H9 (cell line): ENCODE measurements around the gene CCDC92. TPM values are rescaled to one million over a fixed set of nuclear protein-coding genes. Genes with fewer than 3 reads are reported as not detected.

ENCODE experiments used
- DNase-seq: peaks from one replicate; pipeline ENCODE4 v3.0.0-alpha.2; 2017
- H2AFZ ChIP-seq: one replicate; pipeline ENCODE4 v1.6.1; 2013; ENCODE audit warnings: mild to moderate bottlenecking, low read length, control low read depth, moderate library complexity
- H2AK5ac ChIP-seq: 2 replicates; pipeline ENCODE4 v1.6.1; 2013; ENCODE audit warnings: low read length, control low read depth, mixed read lengths; ENCODE audit not compliant: insufficient read length
- H2BK120ac ChIP-seq: one replicate; pipeline ENCODE4 v1.6.1; 2013; ENCODE audit warnings: low read depth, mild to moderate bottlenecking, low read length, control low read depth, inconsistent platforms; ENCODE audit not compliant: poor library complexity, severe bottlenecking
- H2BK12ac ChIP-seq: 2 replicates; pipeline ENCODE4 v1.6.1; 2013; ENCODE audit warnings: low read length, control low read depth, mixed read lengths, low read depth; ENCODE audit not compliant: insufficient read length
- H2BK15ac ChIP-seq: 2 replicates; pipeline ENCODE4 v1.6.1; 2013; ENCODE audit warnings: low read depth, low read length, control low read depth
- H2BK20ac ChIP-seq: one replicate; pipeline ENCODE4 v1.6.1; 2013; ENCODE audit warnings: low read depth, mild to moderate bottlenecking, low read length, control low read depth, inconsistent platforms; ENCODE audit not compliant: poor library complexity, severe bottlenecking
- H2BK5ac ChIP-seq: 2 replicates; pipeline ENCODE4 v1.6.1; 2013; ENCODE audit warnings: low read length, control low read depth, mixed read lengths; ENCODE audit not compliant: insufficient read length
- H3K14ac ChIP-seq: 2 replicates; pipeline ENCODE4 v1.6.1; 2013; ENCODE audit warnings: low read length, control low read depth; ENCODE audit not compliant: insufficient read depth
- H3K18ac ChIP-seq: 2 replicates; pipeline ENCODE4 v1.6.1; 2013; ENCODE audit warnings: low read depth, mild to moderate bottlenecking, mixed read lengths, low read length, control low read depth; ENCODE audit not compliant: insufficient read length
- H3K23ac ChIP-seq: 2 replicates; pipeline ENCODE4 v1.6.1; 2013; ENCODE audit warnings: low read length, control low read depth, mixed read lengths, low read depth; ENCODE audit not compliant: insufficient read length
- H3K23me2 ChIP-seq: 2 replicates; pipeline ENCODE4 v1.6.1; 2013; ENCODE audit warnings: low read depth, mild to moderate bottlenecking, mixed read lengths, low read length, control low read depth; ENCODE audit not compliant: insufficient read length, poor library complexity, severe bottlenecking
- H3K27ac ChIP-seq: 2 replicates; pipeline ENCODE4 v1.5.1; 2013; ENCODE audit warnings: low read length, control low read depth, mixed read lengths, low read depth; ENCODE audit not compliant: insufficient read length
- H3K27me3 ChIP-seq: 2 replicates; pipeline ENCODE4 v1.6.1; 2013; ENCODE audit warnings: low read length, control low read depth, inconsistent platforms; ENCODE audit not compliant: insufficient read depth
- H3K4ac ChIP-seq: 2 replicates; pipeline ENCODE4 v1.6.1; 2013; ENCODE audit warnings: low read depth, mild to moderate bottlenecking, control low read depth, inconsistent platforms, low read length, moderate library complexity
- H3K4me1 ChIP-seq: 2 replicates; pipeline ENCODE4 v1.6.1; 2013; ENCODE audit warnings: low read length, control low read depth, inconsistent platforms; ENCODE audit not compliant: insufficient read depth
- H3K4me2 ChIP-seq: 2 replicates; pipeline ENCODE4 v1.6.1; 2013; ENCODE audit warnings: low read length, control low read depth, mixed read lengths; ENCODE audit not compliant: insufficient read length, insufficient read depth
- H3K56ac ChIP-seq: 2 replicates; pipeline ENCODE4 v1.6.1; 2013; ENCODE audit warnings: low read depth, mild to moderate bottlenecking, mixed read lengths, low read length, control low read depth; ENCODE audit not compliant: insufficient read length
- H3K79me1 ChIP-seq: 2 replicates; pipeline ENCODE4 v1.6.1; 2013; ENCODE audit warnings: low read depth, mild to moderate bottlenecking, moderate library complexity, low read length, control low read depth, inconsistent platforms; ENCODE audit not compliant: insufficient read depth, poor library complexity, severe bottlenecking
- H3K79me2 ChIP-seq: 2 replicates; pipeline ENCODE4 v1.6.1; 2013; ENCODE audit warnings: low read length, control low read depth, inconsistent platforms; ENCODE audit not compliant: insufficient read depth
- H3K9ac ChIP-seq: 2 replicates; pipeline ENCODE4 v1.6.1; 2013; ENCODE audit warnings: low read length, control low read depth, mixed read lengths; ENCODE audit not compliant: insufficient read length; ENCODE audit errors: extremely low read depth
- H3K9me3 ChIP-seq: one replicate; pipeline ENCODE4 v1.6.1; 2013; ENCODE audit warnings: low read depth, low read length, inconsistent platforms; ENCODE audit not compliant: control insufficient read depth
- H3T11ph ChIP-seq: one replicate; pipeline ENCODE4 v1.6.1; 2013; ENCODE audit warnings: mild to moderate bottlenecking, low read length, control low read depth, inconsistent platforms
- H4K20me1 ChIP-seq: one replicate; pipeline ENCODE4 v1.6.1; 2013; ENCODE audit not compliant: control insufficient read depth, insufficient read length, insufficient read depth
- H4K5ac ChIP-seq: 2 replicates; pipeline ENCODE4 v1.6.1; 2013; ENCODE audit warnings: low read depth, mild to moderate bottlenecking, mixed read lengths, low read length, control low read depth; ENCODE audit not compliant: insufficient read length
- H4K8ac ChIP-seq: replicated peaks from 2 replicates; pipeline ENCODE4 v1.6.1; 2013; ENCODE audit warnings: low read length, control low read depth, mixed read lengths, low read depth; ENCODE audit not compliant: insufficient read length
- H4K91ac ChIP-seq: 2 replicates; pipeline ENCODE4 v1.6.1; 2013; ENCODE audit warnings: low read depth, mild to moderate bottlenecking, moderate library complexity, mixed read lengths, low read length, control low read depth; ENCODE audit not compliant: insufficient read length
- H3K27ac Mint-ChIP-seq, 3 experiments: 2 replicates in 2 of 3; 3 replicates in 1 of 3; pipeline ENCODE4 v1.8.0; 2020 to 2021; ENCODE audit warnings: mixed read lengths in 3 of 3, mild to moderate bottlenecking in 1 of 3, moderate library complexity in 1 of 3
- H3K27me3 Mint-ChIP-seq: 2 replicates; pipeline ENCODE4 v1.8.0; 2021; ENCODE audit warnings: low read depth, mild to moderate bottlenecking, moderate library complexity, mixed read lengths
- H3K36me3 Mint-ChIP-seq, 3 experiments: 2 replicates in 2 of 3; 3 replicates in 1 of 3; pipeline ENCODE4 v1.8.0; 2020 to 2021; ENCODE audit warnings: low read depth in 3 of 3, mixed read lengths in 3 of 3; ENCODE audit not compliant: insufficient read depth in 1 of 3
- H3K4me1 Mint-ChIP-seq, 2 experiments: 2 replicates each; pipeline ENCODE4 v1.8.0; 2020; ENCODE audit warnings: mixed read lengths in 2 of 2
- H3K4me3 Mint-ChIP-seq, 2 experiments: 2 replicates in 1 of 2; 3 replicates in 1 of 2; pipeline ENCODE4 v1.8.0; 2020 to 2021; ENCODE audit warnings: mild to moderate bottlenecking in 2 of 2, mixed read lengths in 2 of 2, moderate library complexity in 1 of 2
- H3K9me3 Mint-ChIP-seq, 2 experiments: 2 replicates in 1 of 2; 3 replicates in 1 of 2; pipeline ENCODE4 v1.8.0; 2020; ENCODE audit warnings: mild to moderate bottlenecking in 2 of 2, mixed read lengths in 2 of 2, moderate library complexity in 1 of 2
- CTCF ChIP-seq: fragments of 200-600 bp; sonication (generic); conservative IDR thresholded peaks from 3 replicates; pipeline ENCODE4 v1.8.0; 2021; ENCODE audit warnings: antibody characterized with exemption, mild to moderate bottlenecking
- WGBS: extraction: QIAGEN DNeasy Blood & Tissue Kit; methylation state at CpG from one replicate; pipeline ENCODE4 v1.1.7; 2013; ENCODE audit warnings: missing lambda C conversion rate, low lambda C conversion rate, mixed read lengths; ENCODE audit not compliant: insufficient read length; ENCODE audit errors: extremely low coverage; 5-methylcytosine and 5-hydroxymethylcytosine counted together
- total RNA-seq: library from RNA; stranded (reverse); gene quantifications from 2 replicates; pipeline ENCODE4 v1.2.1, GENCODE V29; 2021

The CCDC92 gene
- total RNA-seq, 1 experiment from 2014 or later: 1.3 TPM

DNA sequence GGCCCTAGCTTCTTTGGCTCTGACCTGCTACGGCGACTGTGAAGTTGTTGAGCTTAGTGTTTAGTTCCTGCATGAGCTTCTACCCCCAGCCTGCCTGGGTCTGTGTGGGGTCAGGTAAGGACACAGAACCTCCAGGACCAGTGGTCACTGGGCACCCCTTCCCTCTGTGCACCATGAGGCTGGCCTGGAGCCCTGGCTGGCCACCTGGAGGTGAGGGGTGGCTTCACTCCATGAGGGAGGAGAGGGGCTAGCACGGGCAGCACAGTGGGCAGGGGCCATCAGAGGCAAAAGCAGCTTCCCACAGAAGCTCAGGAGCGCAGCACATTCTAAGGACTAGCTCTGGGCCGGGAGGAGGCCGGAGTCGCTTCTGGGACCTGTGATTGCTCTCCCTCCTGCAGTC is 36.7 kb downstream of the CCDC92 start:
- H3K4me1 ChIP-seq: no peaks in the 10 kb centered on the region
- H3K27ac ChIP-seq: no peak overlapping the region
- H2AK5ac ChIP-seq: no peak overlapping the region
- DNase-seq: no peak
- no peak overlapping the region for H3K14ac ChIP-seq
- Mint-ChIP-seq H3K4me3 (no peak overlapping the region), H3K27me3 (peaks cover 88% of the 10 kb centered on the region), H3K27ac (no peak overlapping the region; a peak in 1 of 7 replicates), H3K36me3 (no peaks in the 10 kb centered on the region), H3K9me3 (no peaks in the 10 kb centered on the region), H3K4me1 (peaks cover 0 to 4% of the 10 kb centered on the region in 2 experiments; a peak in 2 of 4 replicates)
- no peak overlapping the region for H3K4me2 ChIP-seq
- H4K20me1 ChIP-seq: no peaks in the 10 kb centered on the region
- H3K4ac ChIP-seq: no peak overlapping the region
- no peak overlapping the region for H4K91ac ChIP-seq
- H3K9ac ChIP-seq: no peak overlapping the region
- no peak overlapping the region for H2BK15ac ChIP-seq
- no peak overlapping the region for H4K5ac ChIP-seq
- H3K9me3 ChIP-seq: no peaks in the 10 kb centered on the region
- TF ChIP-seq CTCF: no peak
- H3K79me1 ChIP-seq: no peaks in the 10 kb centered on the region
- no peak overlapping the region for H3K23ac ChIP-seq
- H3K27me3 ChIP-seq: no peaks in the 10 kb centered on the region; the same call in 1 of the 2 replicates
- H3T11ph ChIP-seq: no peak overlapping the region
- no peak overlapping the region for H2BK12ac ChIP-seq
- no peak overlapping the region for H3K56ac ChIP-seq
- no peak overlapping the region for H2BK120ac ChIP-seq
- H4K8ac ChIP-seq: no peak overlapping the region
- no peak overlapping the region for H2BK5ac ChIP-seq
- WGBS: no CpG with 5 or more reads among the region's 7 CpGs
- H2BK20ac ChIP-seq: no peak overlapping the region
- H3K23me2 ChIP-seq: no peaks in the 10 kb centered on the region
- H3K79me2 ChIP-seq: no peaks in the 10 kb centered on the region
- no peak overlapping the region for H3K18ac ChIP-seq
- no peak overlapping the region for H2AFZ ChIP-seq
